Glutamatergic neuron (in vitro differentiated cells): Measurements from ENCODE around the gene PARP12. TPM values are rescaled to one million over a fixed set of nuclear protein-coding genes. Genes with fewer than 3 reads are reported as not detected.

Experiments used
- DNase-seq: peaks from one replicate; pipeline ENCODE4 v3.0.0; 2022
- H3K27ac Mint-ChIP-seq: one replicate; pipeline ENCODE4 v1.8.0; 2020; ENCODE audit warnings: mild to moderate bottlenecking, mixed read lengths, inconsistent platforms; ENCODE audit not compliant: unreplicated experiment
- H3K27me3 Mint-ChIP-seq: one replicate; pipeline ENCODE4 v1.8.0; 2020; ENCODE audit warnings: mild to moderate bottlenecking, moderate library complexity, mixed read lengths, inconsistent platforms; ENCODE audit not compliant: unreplicated experiment
- H3K36me3 Mint-ChIP-seq: one replicate; pipeline ENCODE4 v1.8.0; 2020; ENCODE audit warnings: mild to moderate bottlenecking, mixed read lengths, inconsistent platforms; ENCODE audit not compliant: unreplicated experiment
- H3K4me1 Mint-ChIP-seq: one replicate; pipeline ENCODE4 v1.8.0; 2020; ENCODE audit warnings: mild to moderate bottlenecking, low read depth, mixed read lengths, inconsistent platforms; ENCODE audit not compliant: unreplicated experiment
- H3K4me3 Mint-ChIP-seq: one replicate; pipeline ENCODE4 v1.8.0; 2020; ENCODE audit warnings: mild to moderate bottlenecking, mixed read lengths, inconsistent platforms; ENCODE audit not compliant: unreplicated experiment
- H3K9me3 Mint-ChIP-seq: one replicate; pipeline ENCODE4 v1.8.0; 2020; ENCODE audit warnings: mild to moderate bottlenecking, moderate library complexity, mixed read lengths, inconsistent platforms; ENCODE audit not compliant: unreplicated experiment
- CTCF ChIP-seq: fragments of 200-600 bp; sonication (generic); IDR thresholded peaks from one replicate; pipeline ENCODE4 v1.5.0; 2021; ENCODE audit not compliant: partially characterized antibody, unreplicated experiment
- total RNA-seq: library from RNA; stranded (reverse); fragmentation: NEBNext Ultra II Directional; extraction: Animal tissue kit (Norgen Biotek cat#: 25700); gene quantifications from one replicate; pipeline ENCODE4 v1.2.1, GENCODE V29; 2021; ENCODE audit not compliant: unreplicated experiment

PARP12 gene
- total RNA-seq, 1 donor from 2014 or later, result 0.15 TPM

GRCh38 chr7:140023728-140024127 is 39.0 kb downstream of the PARP12 start:
- Mint-ChIP-seq H3K27me3 (peaks cover 3% of the 10 kb centered on the region), H3K4me1 (peaks cover 6% of the 10 kb centered on the region), H3K9me3 (peaks cover 3% of the 10 kb centered on the region), H3K4me3 (no peak overlapping the region), H3K36me3 (no peaks in the 10 kb centered on the region), H3K27ac (no peak overlapping the region)
- no peak for TF ChIP-seq CTCF
- DNase-seq, result no peak

- Mint-ChIP-seq H3K36me3 (no peaks in the 10 kb centered on the region), H3K27me3 (peaks cover 3% of the 10 kb centered on the region), H3K9me3 (peaks cover 3% of the 10 kb centered on the region), H3K4me1 (no peaks in the 10 kb centered on the region), H3K27ac (no peak overlapping the region), H3K4me3 (no peak overlapping the region)
- no peak for DNase-seq
- no peak for TF ChIP-seq CTCF
Measured at GRCh38 chr7:140022582-140023211, 40.1 kb downstream of the PARP12 start.

- peaks cover 3% of the 10 kb centered on the region for H3K9me3 Mint-ChIP-seq
- H3K4me1 Mint-ChIP-seq, result no peaks in the 10 kb centered on the region
- DNase-seq, result no peak
- H3K27ac Mint-ChIP-seq, result no peak overlapping the region
- H3K4me3 Mint-ChIP-seq, result no peak overlapping the region
- H3K36me3 Mint-ChIP-seq, result no peaks in the 10 kb centered on the region
- H3K27me3 Mint-ChIP-seq, result peaks cover 3% of the 10 kb centered on the region
- no peak for TF ChIP-seq CTCF
Measured at GRCh38 chr7:140021603-140022002, 41.1 kb downstream of the PARP12 start.

GRCh38 chr7:140019606-140020005 is 43.1 kb downstream of the PARP12 start:
- H3K36me3 Mint-ChIP-seq, result no peaks in the 10 kb centered on the region
- no peak overlapping the region for H3K27ac Mint-ChIP-seq
- no peak for TF ChIP-seq CTCF
- no peaks in the 10 kb centered on the region for H3K4me1 Mint-ChIP-seq
- no peak for DNase-seq
- H3K9me3 Mint-ChIP-seq, result peaks cover 2% of the 10 kb centered on the region
- H3K27me3 Mint-ChIP-seq, result peaks cover 3% of the 10 kb centered on the region
- no peak overlapping the region for H3K4me3 Mint-ChIP-seq

- no peak for TF ChIP-seq CTCF
- Mint-ChIP-seq H3K9me3 (peaks cover 2% of the 10 kb centered on the region), H3K36me3 (no peaks in the 10 kb centered on the region), H3K27ac (no peak overlapping the region), H3K4me3 (no peak overlapping the region), H3K4me1 (no peaks in the 10 kb centered on the region), H3K27me3 (peaks cover 5% of the 10 kb centered on the region)
- DNase-seq, result no peak
Measured at GRCh38 chr7:140019172-140019571, 43.6 kb downstream of the PARP12 start.
